ENCODE measurements around the gene SOX14. TPM values are rescaled to one million over a fixed set of nuclear protein-coding genes. Genes with fewer than 3 reads are reported as not detected.

SOX14 gene
- polyA plus RNA-seq (2011; rRNA removed), result not detected in 2 replicates
- not detected in 2 replicates for polyA minus RNA-seq (2011; rRNA and poly(A)+ RNA removed)

GRCh38 chr3:137764001-137764433 lies at the start of gene SOX14:
SOX14 (plus strand) TSS chr3:137764315; CDS start chr3:137764785, 470 bp downstream.
- Histone ChIP-seq H3K36me3 (ENCODE audit: control insufficient read depth, insufficient read depth, low read length) (no peaks in the 10 kb centered on the region), H3K4me3 (ENCODE audit: low read depth, low read length) (no peak within 1 kb of the TSS), H3K27me3 (ENCODE audit: control insufficient read depth, insufficient read depth, low read length) (peaks cover 70% of the 10 kb centered on the region)
- no peak for TF ChIP-seq CTCF (IDR thresholded peaks at IDR 0.05; ENCODE audit: insufficient read depth, low read depth, low read length)
- POLR2A ChIA-PET, result no interaction called here
- CTCF ChIA-PET, result no interaction called here
- no peak for DNase-seq (ENCODE audit: low read depth)

GRCh38 chr3:137714551-137714950 lies 49.6 kb upstream of the SOX14 start:
- ChIA-PET CTCF (no interaction called here), POLR2A (no interaction called here)
- no peaks in the 10 kb centered on the region for H3K27me3 ChIP-seq (ENCODE audit: control insufficient read depth, insufficient read depth, low read length)
- H3K4me3 ChIP-seq (ENCODE audit: low read depth, low read length), result no peak overlapping the region
- H3K36me3 ChIP-seq (ENCODE audit: control insufficient read depth, insufficient read depth, low read length), result no peaks in the 10 kb centered on the region
- DNase-seq (ENCODE audit: low read depth), result no peak
- TF ChIP-seq CTCF (IDR thresholded peaks at IDR 0.05; ENCODE audit: insufficient read depth, low read depth, low read length), result no peak

GRCh38 chr3:137724240-137724639 lies 39.9 kb upstream of the SOX14 start:
- Histone ChIP-seq H3K4me3 (ENCODE audit: low read depth, low read length) (no peak overlapping the region), H3K27me3 (ENCODE audit: control insufficient read depth, insufficient read depth, low read length) (no peaks in the 10 kb centered on the region), H3K36me3 (ENCODE audit: control insufficient read depth, insufficient read depth, low read length) (no peaks in the 10 kb centered on the region)
- POLR2A ChIA-PET, result no interaction called here
- DNase-seq (ENCODE audit: low read depth), result no peak
- no peak for TF ChIP-seq CTCF (IDR thresholded peaks at IDR 0.05; ENCODE audit: insufficient read depth, low read depth, low read length)
- CTCF ChIA-PET, result no interaction called here

- no peak for TF ChIP-seq CTCF (IDR thresholded peaks at IDR 0.05; ENCODE audit: insufficient read depth, low read depth, low read length)
- Histone ChIP-seq H3K36me3 (ENCODE audit: control insufficient read depth, insufficient read depth, low read length) (no peaks in the 10 kb centered on the region), H3K4me3 (ENCODE audit: low read depth, low read length) (no peak overlapping the region), H3K27me3 (ENCODE audit: control insufficient read depth, insufficient read depth, low read length) (no peaks in the 10 kb centered on the region)
- POLR2A ChIA-PET, result no interaction called here
- no peak for DNase-seq (ENCODE audit: low read depth)
- CTCF ChIA-PET, result no interaction called here
These were observed 26.9 kb upstream of the SOX14 start for GRCh38 chr3:137737208-137737607.

GRCh38 chr3:137738710-137739109 lies 25.4 kb upstream of the SOX14 start:
- Histone ChIP-seq H3K4me3 (ENCODE audit: low read depth, low read length) (no peak overlapping the region), H3K36me3 (ENCODE audit: control insufficient read depth, insufficient read depth, low read length) (no peaks in the 10 kb centered on the region), H3K27me3 (ENCODE audit: control insufficient read depth, insufficient read depth, low read length) (no peaks in the 10 kb centered on the region)
- CTCF ChIA-PET, result no interaction called here
- no peak for TF ChIP-seq CTCF (IDR thresholded peaks at IDR 0.05; ENCODE audit: insufficient read depth, low read depth, low read length)
- no peak for DNase-seq (ENCODE audit: low read depth)
- POLR2A ChIA-PET, result no interaction called here
